IMR-90 (cell line): ENCODE data around the gene HSD3B2. TPM values are rescaled to one million over a fixed set of nuclear protein-coding genes. Genes with fewer than 3 reads are reported as not detected.

Source experiments
- ATAC-seq: fragments of 200-7000 bp; cut with Tn5 transposase; 2 replicates; pipeline ENCODE4 v1.9.1; 2020; ENCODE audit warnings: low read depth, mild to moderate bottlenecking, moderate library complexity
- BruUV-seq: library from RNA; stranded (reverse); fragments of 400-500 nt; replicated peaks from 2 replicates; lab custom pipeline; 2021; lab: Mats Ljungman, UMichigan
- CTCF ChIA-PET: fragments of 300-600 bp; formaldehyde crosslinking; extraction: SDS; loops from one replicate; lab custom pipeline; 2021; ENCODE audit warnings: antibody characterized with exemption; lab: Yijun Ruan, JAX
- POLR2A ChIA-PET: fragments of 300-600 bp; sonication (Branson Sonifier 250); formaldehyde crosslinking; loops from one replicate; lab custom pipeline; 2022; ENCODE audit warnings: antibody characterized with exemption; ENCODE audit not compliant: unreplicated experiment; lab: Charles Lee
- DNase-seq: peaks from one replicate; pipeline ENCODE4 v3.0.0; 2013
- H2AFZ ChIP-seq: replicated peaks from 2 replicates; pipeline ENCODE3; 2013; ENCODE audit warnings: low read length, mild to moderate bottlenecking; ENCODE audit not compliant: poor library complexity
- H2AK5ac ChIP-seq: 2 replicates; pipeline ENCODE4 v1.6.1; 2013; ENCODE audit warnings: low read depth, low read length, inconsistent platforms
- H2AK9ac ChIP-seq: replicated peaks from 2 replicates; pipeline ENCODE3; 2013; ENCODE audit warnings: mild to moderate bottlenecking, low read depth, low read length, moderate library complexity; ENCODE audit not compliant: poor library complexity
- H2BK120ac ChIP-seq: 2 replicates; pipeline ENCODE4 v1.6.1; 2013; ENCODE audit warnings: low read depth, low read length, inconsistent platforms
- H2BK15ac ChIP-seq: 3 replicates; pipeline ENCODE4 v1.6.1; 2013; ENCODE audit warnings: low read depth, low read length, inconsistent platforms
- H2BK20ac ChIP-seq: 2 replicates; pipeline ENCODE4 v1.6.1; 2013; ENCODE audit warnings: low read depth, mild to moderate bottlenecking, inconsistent platforms, low read length, moderate library complexity
- H2BK5ac ChIP-seq: 2 replicates; pipeline ENCODE4 v1.6.1; 2013; ENCODE audit warnings: mild to moderate bottlenecking, low read depth, low read length, inconsistent platforms; ENCODE audit not compliant: poor library complexity, severe bottlenecking
- H3K14ac ChIP-seq: replicated peaks from 2 replicates; pipeline ENCODE4 v1.6.1; 2013; ENCODE audit warnings: low read depth, low read length, inconsistent platforms
- H3K18ac ChIP-seq: 2 replicates; pipeline ENCODE4 v1.6.1; 2013; ENCODE audit warnings: low read depth, low read length, control low read depth
- H3K23ac ChIP-seq: 2 replicates; pipeline ENCODE4 v1.6.1; 2013; ENCODE audit warnings: low read depth, low read length, inconsistent platforms
- H3K27ac ChIP-seq: 2 replicates; pipeline ENCODE4 v1.5.1; 2013; ENCODE audit warnings: mild to moderate bottlenecking, control low read depth, low read length; ENCODE audit not compliant: insufficient read depth
- H3K27me3 ChIP-seq: 2 replicates; pipeline ENCODE4 v1.6.1; 2013; ENCODE audit warnings: low read length; ENCODE audit not compliant: control insufficient read depth, insufficient read depth
- H3K36me3 ChIP-seq: 2 replicates; pipeline ENCODE4 v1.6.1; 2013; ENCODE audit warnings: low read length, mixed read lengths; ENCODE audit not compliant: control insufficient read depth, insufficient read depth
- H3K4ac ChIP-seq: 2 replicates; pipeline ENCODE4 v1.6.1; 2013; ENCODE audit warnings: low read depth, low read length, inconsistent platforms
- H3K4me1 ChIP-seq: 2 replicates; pipeline ENCODE4 v1.6.1; 2013; ENCODE audit warnings: low read length, mixed read lengths; ENCODE audit not compliant: control insufficient read depth, insufficient read depth
- H3K4me2 ChIP-seq: 2 replicates; pipeline ENCODE4 v1.6.1; 2013; ENCODE audit warnings: low read depth, mild to moderate bottlenecking, control low read depth, low read length, moderate library complexity
- H3K4me3 ChIP-seq: 2 replicates; pipeline ENCODE4 v1.5.1; 2013; ENCODE audit warnings: low read depth, mild to moderate bottlenecking, control low read depth, low read length, moderate library complexity; ENCODE audit not compliant: insufficient read depth
- H3K56ac ChIP-seq: 2 replicates; pipeline ENCODE4 v1.6.1; 2013; ENCODE audit warnings: low read length, inconsistent platforms; ENCODE audit not compliant: insufficient read depth; ENCODE audit errors: extremely low read depth
- H3K79me1 ChIP-seq, 2 experiments: 2 replicates each; pipeline ENCODE4 v1.6.1; 2013; ENCODE audit warnings: low read length in 2 of 2, inconsistent platforms in 1 of 2, low read depth in 1 of 2
- H3K9ac ChIP-seq: 2 replicates; pipeline ENCODE4 v1.6.1; 2013; ENCODE audit warnings: low read depth, low read length, control low read depth
- H3K9me1 ChIP-seq: 2 replicates; pipeline ENCODE4 v1.6.1; 2013; ENCODE audit warnings: low read length, inconsistent platforms; ENCODE audit not compliant: insufficient read depth
- H3K9me3 ChIP-seq: 2 replicates; pipeline ENCODE4 v1.6.1; 2013; ENCODE audit warnings: low read length; ENCODE audit not compliant: control insufficient read depth, insufficient read depth
- H4K20me1 ChIP-seq: 2 replicates; pipeline ENCODE4 v1.6.1; 2013; ENCODE audit warnings: low read length, inconsistent platforms; ENCODE audit not compliant: insufficient read depth
- H4K5ac ChIP-seq: 2 replicates; pipeline ENCODE4 v1.6.1; 2013; ENCODE audit warnings: mild to moderate bottlenecking, low read depth, low read length, control low read depth
- H4K8ac ChIP-seq, 2 experiments: 2 replicates each; pipeline ENCODE4 v1.6.1; 2013; ENCODE audit warnings: low read depth in 2 of 2, low read length in 2 of 2, control low read depth in 1 of 2, inconsistent platforms in 1 of 2
- H4K91ac ChIP-seq: 2 replicates; pipeline ENCODE4 v1.6.1; 2013; ENCODE audit warnings: low read depth, low read length, inconsistent platforms; ENCODE audit not compliant: insufficient read depth
- ELK1 ChIP-seq: fragments of 150-350 bp; IDR thresholded peaks from 2 replicates; pipeline ENCODE4 v1.6.1; 2016; ENCODE audit warnings: low read depth, mild to moderate bottlenecking, low read length, moderate library complexity, borderline replicate concordance
- FOS ChIP-seq: fragments of 150-350 bp; IDR thresholded peaks from 2 replicates; pipeline ENCODE4 v1.6.1; 2016; ENCODE audit warnings: low read depth, low read length
- MAZ ChIP-seq: IDR thresholded peaks from 2 replicates; pipeline ENCODE4 v1.6.1; 2012; ENCODE audit warnings: low read depth, mild to moderate bottlenecking, low read length, improper control_type of control experiment, moderate library complexity, borderline replicate concordance
- RFX5 ChIP-seq: IDR thresholded peaks from 2 replicates; pipeline ENCODE4 v1.8.0; 2012; ENCODE audit warnings: low read depth, mild to moderate bottlenecking, low read length, moderate library complexity
- WGBS, 2 experiments: methylation state at CpG; one replicate each; pipeline versions ENCODE4 v1.1.5 to v1.1.7; 2013; ENCODE audit warnings: missing lambda C conversion rate in 2 of 2; ENCODE audit not compliant: insufficient read length in 1 of 2; ENCODE audit errors: extremely low coverage in 2 of 2; 5-methylcytosine and 5-hydroxymethylcytosine counted together
- dilution Hi-C: fragments of 300-500 bp; cut with HindIII; formaldehyde crosslinking; loops from one replicate; pipeline ENCODE4 v1.14.3; 2018; ENCODE audit warnings: low sequenced_read_pairs; ENCODE audit not compliant: unreplicated experiment
- in situ Hi-C: fragments of 300-500 bp; cut with MboI; formaldehyde crosslinking; loops from 3 replicates; pipeline ENCODE4 v1.14.3; 2019; ENCODE audit warnings: low sequenced_read_pairs, inconsistent platforms, mixed read lengths
- intact Hi-C: fragments of 100-400 bp; cut with micrococcal nuclease; formaldehyde crosslinking; loops from 2 replicates; pipeline ENCODE4 v1.10.0; 2022
- polyA plus RNA-seq, 3 experiments: library from polyadenylated mRNA; depleted of rRNA; stranded (reverse); fragments of >200 nt; gene quantifications; 2 replicates each; pipeline ENCODE4 v1.2.3, GENCODE V29; 2012; ENCODE audit warnings: low replicate concordance in 1 of 3
- total RNA-seq: library from RNA; depleted of rRNA; stranded (reverse); fragments of >200 nt; gene quantifications from 2 replicates; pipeline ENCODE4 v1.2.3, GENCODE V29; 2012

HSD3B2 gene
- total and polyA plus RNA-seq, 2 of the 4 experiments (the other 2 are of a cell fraction): not detected

GRCh38 chr1:119388450-119388849 is 26.5 kb upstream of the HSD3B2 start:
- ATAC-seq (no peak), DNase-seq (no peak)
- Histone ChIP-seq H3K27me3 (no peaks in the 10 kb centered on the region), H4K20me1 (no peaks in the 10 kb centered on the region), H3K9me3 (no peaks in the 10 kb centered on the region), H3K79me1 (no peaks in the 10 kb centered on the region), H3K4me3 (no peak overlapping the region), H3K9me1 (no peaks in the 10 kb centered on the region), H3K14ac (no peak overlapping the region), H2AK5ac (no peak overlapping the region), H3K4ac (no peak overlapping the region), H3K36me3 (no peaks in the 10 kb centered on the region), H2BK20ac (no peak overlapping the region), H2BK5ac (no peak overlapping the region), H3K27ac (no peak overlapping the region), H2AK9ac (no peak overlapping the region), H4K8ac (no peak overlapping the region), H2BK15ac (no peak overlapping the region), H3K9ac (no peak overlapping the region), H2AFZ (no peak overlapping the region), H4K5ac (no peak overlapping the region), H3K18ac (no peak overlapping the region), H3K23ac (no peak overlapping the region), H4K91ac (no peak overlapping the region), H3K4me1 (no peaks in the 10 kb centered on the region), H3K4me2 (no peak overlapping the region), H3K56ac (no peak overlapping the region), H2BK120ac (no peak overlapping the region)
- intact Hi-C loops: no loop called here
- TF ChIP-seq RFX5: no peak
- TF ChIP-seq FOS: no peak
- no peak for TF ChIP-seq ELK1
- TF ChIP-seq MAZ: no peak
- POLR2A ChIA-PET: no interaction called here
- in situ Hi-C loops: no loop called here
- CTCF ChIA-PET: no interaction called here
- no CpG with 5 or more reads among the region's 1 CpG for WGBS, 2 experiments
- no TSS peak for BruUV-seq
- dilution Hi-C loops: no loop called here
